Measurements from ENCODE around the gene SMTN. TPM values are rescaled to one million over a fixed set of nuclear protein-coding genes. Genes with fewer than 3 reads are reported as not detected.
A peak's percentile ranks its signal among the peaks of the same experiment; 100 is the strongest.

SMTN gene
- total and polyA plus RNA-seq, 9 of the 15 experiments (the other 6 are each of a cell fraction or from before 2014, with no cell fraction given), result 2.5 to 41.1 (median 16.1) TPM

GRCh38 chr22:31086703-31087330, 5.7 kb downstream of the SMTN start (continued):
- TF ChIP-seq MAZ (CRISPR knock-in tag; conservative IDR thresholded peaks at IDR 0.05 in 1 of 2, IDR thresholded peaks at IDR 0.05 in 1 of 2) (0 out of 4 replicates have a peak, but pooled peaks of 1 of the 2 experiments have one; percentile 27), EZH2 (IDR thresholded peaks at IDR 0.05; ENCODE audit: borderline replicate concordance, low read depth, low read length) (no peak), SMARCA5 (IDR thresholded peaks at IDR 0.05) (no peak), ZBTB9 (CRISPR knock-in tag; IDR thresholded peaks at IDR 0.05) (no peak), DPF2 (IDR thresholded peaks at IDR 0.05) (0 out of 2 replicates have a peak, but pooled peaks have one; percentile 40), FOXM1 (IDR thresholded peaks at IDR 0.05; ENCODE audit: low read depth) (no peak), FOXM1 (CRISPR knock-in tag; IDR thresholded peaks at IDR 0.05; ENCODE audit: low read depth) (no peak), HES1 (IDR thresholded peaks at IDR 0.05; ENCODE audit: low read depth) (no peak), ELK1 (CRISPR knock-in tag; IDR thresholded peaks at IDR 0.05) (no peak), MEF2A (IDR thresholded peaks at IDR 0.05; ENCODE audit: control insufficient read depth, low read depth, low read length) (no peak), ZBTB1 (CRISPR knock-in tag; IDR thresholded peaks at IDR 0.05; ENCODE audit: borderline replicate concordance, low read depth) (no peak), CHAMP1 (IDR thresholded peaks at IDR 0.05) (no peak), LEF1 (IDR thresholded peaks at IDR 0.05) (no peak), ATF2 (CRISPR knock-in tag; IDR thresholded peaks at IDR 0.05) (no peak), ELF2 (CRISPR knock-in tag; IDR thresholded peaks at IDR 0.05) (no peak), ZBTB5 (IDR thresholded peaks at IDR 0.05) (no peak), POLR2B (IDR thresholded peaks at IDR 0.05; ENCODE audit: low read depth, partially characterized antibody) (no peak)

All from K562 (cell line).